HepG2 (cell line): Measurements from ENCODE around the gene NIBAN1. TPM values are rescaled to one million over a fixed set of nuclear protein-coding genes. Genes with fewer than 3 reads are reported as not detected.

ENCODE experiments used
- ATAC-seq: fragments of 200-7000 bp; cut with Tn5 transposase; 3 replicates; pipeline ENCODE4 v1.9.1; 2020; ENCODE audit warnings: mild to moderate bottlenecking, moderate library complexity
- BruUV-seq: library from RNA; stranded (reverse); fragments of 400-500 nt; replicated peaks from 2 replicates; lab custom pipeline; 2021; lab: Mats Ljungman, UMichigan
- CTCF ChIA-PET: fragments of 300-600 bp; formaldehyde crosslinking; extraction: SDS; loops from one replicate; lab custom pipeline; 2021; ENCODE audit warnings: low total read pairs, inconsistent platforms, low intra/inter-chr PET ratio; lab: Yijun Ruan, JAX
- POLR2A ChIA-PET: fragments of 350-600 bp; sonication (Branson Sonifier 250); formaldehyde crosslinking; loops from one replicate; lab custom pipeline; 2020; ENCODE audit warnings: antibody characterized with exemption, inconsistent platforms; lab: Yijun Ruan, JAX
- DNase-seq: peaks from one replicate; pipeline ENCODE4 v3.0.0-alpha.2; 2015; ENCODE audit warnings: low spot score
- FAIRE-seq: peaks from 3 replicates; lab custom pipeline; 2011; peaks lifted over from hg19 to GRCh38; lab: Jason Lieb, UNC
- H2AFZ ChIP-seq: one replicate; pipeline ENCODE4 v1.6.1; 2011; ENCODE audit warnings: low read length, inconsistent platforms
- H3K27ac ChIP-seq: fragments of 300-600 bp; 3 replicates; pipeline ENCODE4 v1.8.0; 2011; ENCODE audit warnings: mixed run types, mild to moderate bottlenecking, mixed read lengths, low read length, inconsistent platforms; ENCODE audit not compliant: insufficient read depth; ENCODE audit errors: extremely low read length
- H3K27me3 ChIP-seq, 2 experiments: fragments of 200-600 bp in 1 of 2; 2 replicates in 1 of 2; 3 replicates in 1 of 2; pipeline versions ENCODE4 v1.6.0 to v1.8.0; 2011; ENCODE audit warnings: low read length in 2 of 2, mild to moderate bottlenecking in 2 of 2, moderate library complexity in 2 of 2, inconsistent platforms in 1 of 2; ENCODE audit not compliant: insufficient read depth in 2 of 2, control insufficient read depth in 1 of 2
- H3K36me3 ChIP-seq, 2 experiments: fragments of 200-600 bp in 1 of 2; replicated peaks in 1 of 2; 2 replicates in 1 of 2; 3 replicates in 1 of 2; pipeline versions ENCODE4 v1.5.1 to v1.8.0; 2011; ENCODE audit warnings: low read length in 2 of 2, inconsistent platforms in 1 of 2; ENCODE audit not compliant: insufficient read depth in 2 of 2, control insufficient read depth in 1 of 2
- H3K4me1 ChIP-seq: 2 replicates; pipeline ENCODE4 v1.5.1; 2012; ENCODE audit warnings: low read length, inconsistent platforms; ENCODE audit not compliant: insufficient read depth
- H3K4me2 ChIP-seq: 2 replicates; pipeline ENCODE4 v1.6.0; 2011; ENCODE audit warnings: low read depth, low read length, inconsistent platforms
- H3K4me3 ChIP-seq, 3 experiments: fragments of 200-600 bp in 1 of 3; sonication (generic), shearing (Covaris generic) in 1 of 3; replicated peaks in 1 of 3; 2 replicates each; pipeline ENCODE4 v1.5.1; 2011 to 2016; ENCODE audit warnings: low read length in 3 of 3, inconsistent platforms in 2 of 3, low read depth in 2 of 3, mild to moderate bottlenecking in 2 of 3, control low read depth in 1 of 3, mixed read lengths in 1 of 3; ENCODE audit not compliant: insufficient read depth in 1 of 3
- H3K79me2 ChIP-seq: one replicate; pipeline ENCODE4 v1.6.1; 2011; ENCODE audit warnings: low read length, inconsistent platforms; ENCODE audit not compliant: insufficient read depth
- H3K9ac ChIP-seq: 2 replicates; pipeline ENCODE4 v1.6.0; 2011; ENCODE audit warnings: mild to moderate bottlenecking, low read depth, low read length, inconsistent platforms; ENCODE audit not compliant: insufficient read depth
- H3K9me3 ChIP-seq: 2 replicates; pipeline ENCODE4 v1.5.1; 2012; ENCODE audit warnings: mild to moderate bottlenecking, low read length
- H4K20me1 ChIP-seq: 2 replicates; pipeline ENCODE4 v1.6.0; 2011; ENCODE audit warnings: inconsistent platforms, mild to moderate bottlenecking, low read length, moderate library complexity; ENCODE audit not compliant: insufficient read depth
- JUND ChIP-seq: sonication (generic); formaldehyde crosslinking; IDR thresholded peaks from 2 replicates; pipeline ENCODE4 v1.8.0; 2022; ENCODE audit warnings: mild to moderate bottlenecking, missing genetic modification reagents
- NFE2L1 ChIP-seq: sonication (generic); formaldehyde crosslinking; IDR thresholded peaks from 2 replicates; pipeline ENCODE4 v1.4.0; 2020; ENCODE audit warnings: missing genetic modification reagents, mild to moderate bottlenecking, borderline replicate concordance
- SYNCRIP ChIP-seq: fragments of 200-400 bp; formaldehyde crosslinking; IDR thresholded peaks from 2 replicates; pipeline ENCODE4 v1.6.1; 2018; ENCODE audit warnings: mild to moderate bottlenecking, low read depth, low read length; ENCODE audit not compliant: insufficient read depth
- ZNF318 ChIP-seq: sonication (generic); formaldehyde crosslinking; IDR thresholded peaks from 2 replicates; pipeline ENCODE4 v1.4.0; 2020; ENCODE audit warnings: mild to moderate bottlenecking, missing genetic modification reagents
- WGBS: methylation state at CpG from one replicate; pipeline ENCODE4 v1.1.6; 2017; ENCODE audit warnings: low lambda C conversion rate; 5-methylcytosine and 5-hydroxymethylcytosine counted together
- in situ Hi-C: cut with HindIII; loops from 2 replicates; pipeline ENCODE4 v1.10.0; 2017; ENCODE audit warnings: low pct_unique_long_range_greater_than_20kb; ENCODE audit not compliant: extremely low pct_ligation_motif_present
- intact Hi-C: fragments of 100-400 bp; cut with micrococcal nuclease; formaldehyde crosslinking; loops from one replicate; pipeline ENCODE4 v1.10.0; 2022; ENCODE audit not compliant: unreplicated experiment
- polyA plus RNA-seq, 8 experiments: library from polyadenylated mRNA; depleted of rRNA in 3 of 8; stranded (reverse) in 7 of 8; unstranded in 1 of 8; fragments of >200 nt; fragmentation: Illumina TruSeq in 4 of 8; extraction: Trizol in 4 of 8; gene quantifications; 2 replicates each; pipeline versions ENCODE4 v1.2.1 to v1.2.3, GENCODE V29; 2011 to 2016; ENCODE audit warnings: low read depth in 4 of 8, missing spikeins in 1 of 8, mixed read lengths in 1 of 8; ENCODE audit not compliant: insufficient read depth in 1 of 8
- total RNA-seq, 5 experiments: library from RNA; depleted of rRNA; stranded (reverse); fragments of >200 nt; fragmentation: Illumina TruSeq; extraction: Trizol; gene quantifications; 2 replicates each; pipeline ENCODE4 v1.2.3, GENCODE V29; 2016; ENCODE audit warnings: low read depth in 1 of 5
- TF ChIP-seq, protein P1 (sequence below): IDR thresholded peaks from 2 replicates; pipeline ENCODE4 v1.6.1; 2016; ENCODE audit warnings: missing compliant biosample characterization, missing genetic modification reagents, borderline replicate concordance

The NIBAN1 gene
- total and polyA plus RNA-seq, 2 of the 13 experiments (the other 11 are each of a cell fraction or from before 2014, with no cell fraction given) = not detected

- CTCF ChIA-PET = no interaction called here
- no peaks in the 10 kb centered on the region for H3K27me3 ChIP-seq
Observed at GRCh38 chr1:184933944-184934343, 40.4 kb downstream of the NIBAN1 start.

More at GRCh38 chr1:184933944-184934343, 40.4 kb downstream of the NIBAN1 start:
- H3K4me1 ChIP-seq = no peaks in the 10 kb centered on the region
- in situ Hi-C loops = no loop called here
- BruUV-seq = no TSS peak
- no peaks in the 10 kb centered on the region for H3K36me3 ChIP-seq
- H3K27ac ChIP-seq = no peak overlapping the region
- no peaks in the 10 kb centered on the region for H3K79me2 ChIP-seq
- no peak overlapping the region for H3K9ac ChIP-seq
- POLR2A ChIA-PET = no interaction called here
- no peaks in the 10 kb centered on the region for H4K20me1 ChIP-seq
- H3K4me2 ChIP-seq = no peak overlapping the region
- no peak for DNase-seq
- intact Hi-C loops = no loop called here
- no peak for ATAC-seq
- TF ChIP-seq, protein P1, sequence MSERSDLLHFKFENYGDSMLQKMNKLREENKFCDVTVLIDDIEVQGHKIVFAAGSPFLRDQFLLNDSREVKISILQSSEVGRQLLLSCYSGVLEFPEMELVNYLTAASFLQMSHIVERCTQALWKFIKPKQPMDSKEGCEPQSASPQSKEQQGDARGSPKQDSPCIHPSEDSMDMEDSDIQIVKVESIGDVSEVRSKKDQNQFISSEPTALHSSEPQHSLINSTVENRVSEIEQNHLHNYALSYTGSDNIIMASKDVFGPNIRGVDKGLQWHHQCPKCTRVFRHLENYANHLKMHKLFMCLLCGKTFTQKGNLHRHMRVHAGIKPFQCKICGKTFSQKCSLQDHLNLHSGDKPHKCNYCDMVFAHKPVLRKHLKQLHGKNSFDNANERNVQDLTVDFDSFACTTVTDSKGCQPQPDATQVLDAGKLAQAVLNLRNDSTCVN (CRISPR knock-in tag) = no peak
- TF ChIP-seq NFE2L1 (CRISPR knock-in tag) = no peak
- no peak for TF ChIP-seq SYNCRIP
- no peak for TF ChIP-seq ZNF318
- TF ChIP-seq JUND (CRISPR knock-in tag) = no peak
- H2AFZ ChIP-seq = no peak overlapping the region
- no peak for FAIRE-seq
- no peaks in the 10 kb centered on the region for H3K9me3 ChIP-seq
- WGBS = 1% methylated on average over 2 of the region's 2 CpGs
- H3K4me3 ChIP-seq = no peak overlapping the region
